IMR-90 (cell line): ENCODE results near the gene RHPN2. TPM values are rescaled to one million over a fixed set of nuclear protein-coding genes. Genes with fewer than 3 reads are reported as not detected.

Source experiments
- ATAC-seq: fragments of 200-7000 bp; cut with Tn5 transposase; 2 replicates; pipeline ENCODE4 v1.9.1; 2020; ENCODE audit warnings: low read depth, mild to moderate bottlenecking, moderate library complexity
- BruUV-seq: library from RNA; stranded (reverse); fragments of 400-500 nt; replicated peaks from 2 replicates; lab custom pipeline; 2021; lab: Mats Ljungman, UMichigan
- CTCF ChIA-PET: fragments of 300-600 bp; formaldehyde crosslinking; extraction: SDS; loops from one replicate; lab custom pipeline; 2021; ENCODE audit warnings: antibody characterized with exemption; lab: Yijun Ruan, JAX
- POLR2A ChIA-PET: fragments of 300-600 bp; sonication (Branson Sonifier 250); formaldehyde crosslinking; loops from one replicate; lab custom pipeline; 2022; ENCODE audit warnings: antibody characterized with exemption; ENCODE audit not compliant: unreplicated experiment; lab: Charles Lee
- DNase-seq: peaks from one replicate; pipeline ENCODE4 v3.0.0; 2013
- H2AFZ ChIP-seq: replicated peaks from 2 replicates; pipeline ENCODE3; 2013; ENCODE audit warnings: low read length, mild to moderate bottlenecking; ENCODE audit not compliant: poor library complexity
- H2AK5ac ChIP-seq: 2 replicates; pipeline ENCODE4 v1.6.1; 2013; ENCODE audit warnings: low read depth, low read length, inconsistent platforms
- H2AK9ac ChIP-seq: replicated peaks from 2 replicates; pipeline ENCODE3; 2013; ENCODE audit warnings: mild to moderate bottlenecking, low read depth, low read length, moderate library complexity; ENCODE audit not compliant: poor library complexity
- H2BK120ac ChIP-seq: 2 replicates; pipeline ENCODE4 v1.6.1; 2013; ENCODE audit warnings: low read depth, low read length, inconsistent platforms
- H2BK15ac ChIP-seq: 3 replicates; pipeline ENCODE4 v1.6.1; 2013; ENCODE audit warnings: low read depth, low read length, inconsistent platforms
- H2BK20ac ChIP-seq: 2 replicates; pipeline ENCODE4 v1.6.1; 2013; ENCODE audit warnings: low read depth, mild to moderate bottlenecking, inconsistent platforms, low read length, moderate library complexity
- H2BK5ac ChIP-seq: 2 replicates; pipeline ENCODE4 v1.6.1; 2013; ENCODE audit warnings: mild to moderate bottlenecking, low read depth, low read length, inconsistent platforms; ENCODE audit not compliant: poor library complexity, severe bottlenecking
- H3K14ac ChIP-seq: replicated peaks from 2 replicates; pipeline ENCODE4 v1.6.1; 2013; ENCODE audit warnings: low read depth, low read length, inconsistent platforms
- H3K18ac ChIP-seq: 2 replicates; pipeline ENCODE4 v1.6.1; 2013; ENCODE audit warnings: low read depth, low read length, control low read depth
- H3K23ac ChIP-seq: 2 replicates; pipeline ENCODE4 v1.6.1; 2013; ENCODE audit warnings: low read depth, low read length, inconsistent platforms
- H3K27ac ChIP-seq: 2 replicates; pipeline ENCODE4 v1.5.1; 2013; ENCODE audit warnings: mild to moderate bottlenecking, control low read depth, low read length; ENCODE audit not compliant: insufficient read depth
- H3K27me3 ChIP-seq: 2 replicates; pipeline ENCODE4 v1.6.1; 2013; ENCODE audit warnings: low read length; ENCODE audit not compliant: control insufficient read depth, insufficient read depth
- H3K36me3 ChIP-seq: 2 replicates; pipeline ENCODE4 v1.6.1; 2013; ENCODE audit warnings: low read length, mixed read lengths; ENCODE audit not compliant: control insufficient read depth, insufficient read depth
- H3K4ac ChIP-seq: 2 replicates; pipeline ENCODE4 v1.6.1; 2013; ENCODE audit warnings: low read depth, low read length, inconsistent platforms
- H3K4me1 ChIP-seq: 2 replicates; pipeline ENCODE4 v1.6.1; 2013; ENCODE audit warnings: low read length, mixed read lengths; ENCODE audit not compliant: control insufficient read depth, insufficient read depth
- H3K4me2 ChIP-seq: 2 replicates; pipeline ENCODE4 v1.6.1; 2013; ENCODE audit warnings: low read depth, mild to moderate bottlenecking, control low read depth, low read length, moderate library complexity
- H3K4me3 ChIP-seq: 2 replicates; pipeline ENCODE4 v1.5.1; 2013; ENCODE audit warnings: low read depth, mild to moderate bottlenecking, control low read depth, low read length, moderate library complexity; ENCODE audit not compliant: insufficient read depth
- H3K56ac ChIP-seq: 2 replicates; pipeline ENCODE4 v1.6.1; 2013; ENCODE audit warnings: low read length, inconsistent platforms; ENCODE audit not compliant: insufficient read depth; ENCODE audit errors: extremely low read depth
- H3K79me1 ChIP-seq, 2 experiments: 2 replicates each; pipeline ENCODE4 v1.6.1; 2013; ENCODE audit warnings: low read length in 2 of 2, inconsistent platforms in 1 of 2, low read depth in 1 of 2
- H3K9ac ChIP-seq: 2 replicates; pipeline ENCODE4 v1.6.1; 2013; ENCODE audit warnings: low read depth, low read length, control low read depth
- H3K9me1 ChIP-seq: 2 replicates; pipeline ENCODE4 v1.6.1; 2013; ENCODE audit warnings: low read length, inconsistent platforms; ENCODE audit not compliant: insufficient read depth
- H3K9me3 ChIP-seq: 2 replicates; pipeline ENCODE4 v1.6.1; 2013; ENCODE audit warnings: low read length; ENCODE audit not compliant: control insufficient read depth, insufficient read depth
- H4K20me1 ChIP-seq: 2 replicates; pipeline ENCODE4 v1.6.1; 2013; ENCODE audit warnings: low read length, inconsistent platforms; ENCODE audit not compliant: insufficient read depth
- H4K5ac ChIP-seq: 2 replicates; pipeline ENCODE4 v1.6.1; 2013; ENCODE audit warnings: mild to moderate bottlenecking, low read depth, low read length, control low read depth
- H4K8ac ChIP-seq, 2 experiments: 2 replicates each; pipeline ENCODE4 v1.6.1; 2013; ENCODE audit warnings: low read depth in 2 of 2, low read length in 2 of 2, control low read depth in 1 of 2, inconsistent platforms in 1 of 2
- H4K91ac ChIP-seq: 2 replicates; pipeline ENCODE4 v1.6.1; 2013; ENCODE audit warnings: low read depth, low read length, inconsistent platforms; ENCODE audit not compliant: insufficient read depth
- BHLHE40 ChIP-seq: fragments of 150-350 bp; IDR thresholded peaks from 2 replicates; pipeline ENCODE4 v1.6.1; 2016; ENCODE audit warnings: mild to moderate bottlenecking, low read depth, low read length
- RFX5 ChIP-seq: IDR thresholded peaks from 2 replicates; pipeline ENCODE4 v1.8.0; 2012; ENCODE audit warnings: low read depth, mild to moderate bottlenecking, low read length, moderate library complexity
- WGBS, 2 experiments: methylation state at CpG; one replicate each; pipeline versions ENCODE4 v1.1.5 to v1.1.7; 2013; ENCODE audit warnings: missing lambda C conversion rate in 2 of 2; ENCODE audit not compliant: insufficient read length in 1 of 2; ENCODE audit errors: extremely low coverage in 2 of 2; 5-methylcytosine and 5-hydroxymethylcytosine counted together
- dilution Hi-C: fragments of 300-500 bp; cut with HindIII; formaldehyde crosslinking; loops from one replicate; pipeline ENCODE4 v1.14.3; 2018; ENCODE audit warnings: low sequenced_read_pairs; ENCODE audit not compliant: unreplicated experiment
- in situ Hi-C: fragments of 300-500 bp; cut with MboI; formaldehyde crosslinking; loops from 3 replicates; pipeline ENCODE4 v1.14.3; 2019; ENCODE audit warnings: low sequenced_read_pairs, inconsistent platforms, mixed read lengths
- intact Hi-C: fragments of 100-400 bp; cut with micrococcal nuclease; formaldehyde crosslinking; loops from 2 replicates; pipeline ENCODE4 v1.10.0; 2022
- polyA plus RNA-seq, 3 experiments: library from polyadenylated mRNA; depleted of rRNA; stranded (reverse); fragments of >200 nt; gene quantifications; 2 replicates each; pipeline ENCODE4 v1.2.3, GENCODE V29; 2012; ENCODE audit warnings: low replicate concordance in 1 of 3
- total RNA-seq: library from RNA; depleted of rRNA; stranded (reverse); fragments of >200 nt; gene quantifications from 2 replicates; pipeline ENCODE4 v1.2.3, GENCODE V29; 2012

The RHPN2 gene
- total and polyA plus RNA-seq, 2 of the 4 experiments (the other 2 are of a cell fraction): 2.3 to 4.0 TPM

GRCh38 chr19:33000510-33000909, 64.2 kb downstream of the RHPN2 start:
- no TSS peak for BruUV-seq

More at GRCh38 chr19:33000510-33000909, 64.2 kb downstream of the RHPN2 start:
- Histone ChIP-seq H4K8ac (no peak overlapping the region), H2BK5ac (no peak overlapping the region), H2AK9ac (no peak overlapping the region), H2AFZ (no peak overlapping the region), H3K27me3 (no peaks in the 10 kb centered on the region), H4K91ac (no peak overlapping the region), H2BK120ac (no peak overlapping the region), H3K56ac (no peak overlapping the region), H3K36me3 (0 out of 2 replicates have a peak, but pooled peaks cover 3% of the 10 kb centered on the region), H3K4me2 (no peak overlapping the region), H3K4me3 (no peak overlapping the region), H3K18ac (no peak overlapping the region), H3K9me3 (no peaks in the 10 kb centered on the region), H4K5ac (no peak overlapping the region), H2AK5ac (no peak overlapping the region), H4K20me1 (no peaks in the 10 kb centered on the region), H3K14ac (no peak overlapping the region), H2BK20ac (no peak overlapping the region), H3K4me1 (no peaks in the 10 kb centered on the region), H3K27ac (no peak overlapping the region), H3K79me1 (no peaks in the 10 kb centered on the region), H3K9ac (no peak overlapping the region), H3K9me1 (no peaks in the 10 kb centered on the region), H3K23ac (no peak overlapping the region), H3K4ac (no peak overlapping the region), H2BK15ac (no peak overlapping the region)
- ChIA-PET POLR2A (no interaction called here), CTCF (interaction anchor here (0.7 kb wide), 1 partner anchor 20 kb away, joined by 3 read pairs; no protein-coding TSS in a partner anchor)
- TF ChIP-seq RFX5: no peak
- no peak for TF ChIP-seq BHLHE40
- dilution Hi-C loops (no loop called here), intact Hi-C loops (no loop called here), in situ Hi-C loops (no loop called here)
- ATAC-seq: no peak
- 70% methylated on average over 2 of the region's 8 CpGs; no CpG with 5 or more reads in 1 of the 2 experiments for WGBS, 2 experiments
- no peak for DNase-seq
